CD4-positive, alpha-beta T cell treated with Interleukin-12 subunit alpha and Interleukin-12 subunit beta, for 1 hour (primary cell): ENCODE results near the gene PTOV1.

Experiments used
- DNase-seq: peaks from one replicate; pipeline ENCODE4 v3.0.0-alpha.2; 2020

PTOV1 gene

DNA sequence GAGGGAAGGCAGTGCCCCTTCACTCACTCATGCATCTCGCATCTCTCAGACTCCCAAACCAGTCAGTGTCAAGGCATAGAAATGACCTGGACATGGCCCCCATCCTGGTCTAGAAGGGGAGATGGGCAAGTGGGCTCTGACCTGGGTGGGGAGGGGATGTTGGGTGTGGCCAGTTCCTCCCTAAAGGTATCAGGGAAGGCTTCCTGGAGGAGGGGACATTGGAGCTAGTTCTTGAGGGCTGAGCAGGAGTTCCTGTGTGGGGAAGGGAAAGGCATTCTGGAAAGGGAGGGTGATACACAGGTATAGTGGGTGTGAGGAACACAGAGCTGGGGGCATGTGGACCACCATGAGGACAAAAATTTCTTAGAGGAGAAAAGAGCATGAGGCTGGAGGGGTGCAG, 41.8 kb downstream of the PTOV1 start:
- DNase-seq, result no peak

DNA sequence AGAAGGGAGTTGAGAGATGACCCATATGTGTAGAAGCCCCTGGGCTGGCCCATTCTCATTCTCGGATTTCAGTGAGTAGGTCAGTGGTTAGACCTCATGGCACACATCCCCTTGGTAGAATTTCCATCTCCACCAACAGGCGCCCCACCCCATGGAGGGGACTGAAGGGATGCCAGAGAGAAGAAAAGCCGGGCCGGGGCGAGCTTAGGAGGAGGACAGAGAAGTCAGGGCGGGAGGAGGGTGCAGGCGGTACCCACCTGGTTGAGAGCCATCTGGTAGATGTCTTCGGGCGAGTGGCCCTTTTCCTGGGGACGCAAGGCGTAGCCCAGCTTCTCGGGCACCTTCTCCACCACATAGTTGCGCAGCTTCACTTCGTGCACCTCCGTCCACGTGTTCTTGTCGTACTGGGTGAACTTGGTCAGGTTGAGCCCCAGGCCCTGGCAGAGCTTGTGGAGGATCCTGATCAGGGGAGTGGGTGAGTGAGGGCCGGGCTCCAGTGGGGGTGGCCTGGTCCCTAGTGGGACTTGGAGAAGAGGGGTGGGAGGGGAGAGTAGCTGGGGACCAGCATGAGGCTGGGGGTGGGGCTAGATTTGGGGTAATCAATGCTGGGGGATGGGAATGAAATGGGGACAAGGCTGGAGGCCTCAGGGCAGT, 43.2 kb downstream of the PTOV1 start:
- no peak for DNase-seq

DNA sequence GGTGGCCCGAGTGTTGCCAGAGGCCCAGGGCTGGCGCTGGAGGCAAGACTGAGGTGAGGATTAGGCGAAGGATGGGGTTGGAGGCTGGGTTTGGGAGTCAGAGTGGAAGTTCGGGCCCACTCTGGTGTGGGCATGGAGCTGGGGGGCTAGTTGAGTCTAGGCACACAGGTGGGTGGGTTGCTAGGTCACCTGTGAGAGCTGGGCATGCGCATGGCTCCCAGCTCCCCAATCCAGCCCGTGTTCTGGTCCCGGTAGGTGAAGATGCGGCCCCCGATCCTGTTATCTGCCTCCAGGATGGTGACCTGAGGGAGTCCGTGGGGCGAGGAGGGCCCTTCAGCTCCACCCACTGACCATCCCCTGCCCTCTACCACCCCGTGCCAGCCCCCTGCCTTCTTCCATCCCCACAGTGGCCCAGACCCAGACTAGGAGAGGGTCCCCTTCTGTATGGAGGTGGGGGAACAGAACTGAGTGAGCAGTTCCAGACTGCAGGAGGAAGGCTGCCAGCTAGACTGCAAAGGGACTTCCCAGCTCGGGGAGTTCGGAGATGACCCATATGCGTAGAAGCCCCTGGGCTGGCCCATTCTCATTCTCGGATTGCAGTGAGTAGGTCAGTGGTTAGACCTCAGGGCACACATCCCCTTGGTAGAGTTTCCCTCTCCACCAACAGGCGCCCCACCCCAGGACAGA, 44.1 kb downstream of the PTOV1 start:
- peak; percentile 63 for DNase-seq

DNA sequence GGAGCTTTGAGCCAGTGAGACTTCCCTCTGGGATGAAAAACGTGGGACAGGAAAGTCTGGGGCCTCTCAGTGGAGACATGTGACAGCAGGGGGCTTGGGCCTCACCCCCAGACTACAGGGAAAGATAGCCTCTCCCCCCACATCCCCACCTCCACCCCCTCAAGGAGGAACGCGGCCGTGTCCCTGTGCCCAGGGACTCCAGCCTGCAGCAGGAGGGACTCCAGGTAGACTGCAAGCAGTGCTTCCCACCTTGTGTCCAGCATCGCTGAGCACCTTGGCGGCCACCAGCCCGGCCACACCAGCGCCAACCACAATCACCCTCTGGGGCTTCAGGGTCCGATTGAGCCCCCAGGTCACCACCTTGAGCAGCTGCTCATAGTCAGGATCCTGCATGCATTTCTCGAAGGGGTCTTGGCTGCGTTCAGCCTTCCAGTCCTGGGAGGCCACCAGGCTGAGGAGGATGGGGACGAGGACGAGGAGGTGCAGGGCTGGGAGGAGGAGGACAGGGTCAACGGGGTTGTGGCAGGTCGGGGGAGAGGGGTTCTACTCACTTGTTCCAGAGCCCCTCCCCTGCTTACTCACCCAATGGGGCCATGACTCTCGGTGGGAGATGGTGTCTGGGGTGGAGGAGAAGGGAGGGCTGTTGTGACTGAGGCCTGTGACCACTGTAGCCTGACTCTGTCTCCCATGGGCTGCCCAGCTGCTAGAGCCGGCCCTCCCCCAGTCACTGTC, 44.8 kb downstream of the PTOV1 start:
- DNase-seq, result no peak

DNA sequence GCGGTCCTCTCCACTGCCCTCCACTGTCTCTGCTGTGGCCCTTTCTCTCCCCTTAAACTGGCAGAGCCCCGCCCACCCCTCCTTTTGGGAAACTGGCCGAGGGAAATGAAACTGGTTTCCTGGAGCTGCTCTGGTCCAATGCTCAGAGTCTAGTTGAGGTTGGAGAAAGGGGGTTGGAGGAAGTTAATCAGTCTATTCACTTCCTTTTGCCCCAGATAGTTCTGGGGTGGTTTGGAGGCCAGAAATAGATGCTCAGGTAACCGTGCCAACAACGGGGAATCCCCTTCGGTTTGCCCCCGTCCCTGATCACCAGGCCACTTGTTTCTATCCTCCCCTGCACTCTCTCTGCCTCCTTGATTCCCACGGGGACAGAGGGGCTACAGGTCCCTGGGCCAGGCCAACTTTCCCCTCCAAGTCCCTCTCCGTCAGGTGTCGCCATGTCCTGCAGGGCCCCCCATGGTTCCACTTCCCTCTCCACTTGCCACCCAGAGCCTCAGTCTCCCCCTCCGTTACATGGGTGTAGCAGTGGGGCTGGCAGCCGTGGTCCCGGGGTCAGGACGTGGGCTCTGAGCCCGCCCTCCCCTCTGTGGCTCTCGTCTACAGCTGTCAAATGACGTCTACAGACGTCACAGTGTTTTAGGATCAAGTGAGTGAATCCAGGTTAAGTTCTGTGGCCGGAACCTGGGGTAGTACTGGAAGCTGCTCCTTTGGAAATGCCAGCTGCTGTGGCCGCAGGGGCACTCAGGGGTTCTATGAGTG, 46.1 kb downstream of the PTOV1 start, which contains the start of gene IL4I1:
TSS of gene IL4I1 (minus strand) at position 25 of the 759 bp plus-strand sequence. CDS start 727 bp downstream, outside the sequence.
- peak; percentile 89 for DNase-seq

DNA sequence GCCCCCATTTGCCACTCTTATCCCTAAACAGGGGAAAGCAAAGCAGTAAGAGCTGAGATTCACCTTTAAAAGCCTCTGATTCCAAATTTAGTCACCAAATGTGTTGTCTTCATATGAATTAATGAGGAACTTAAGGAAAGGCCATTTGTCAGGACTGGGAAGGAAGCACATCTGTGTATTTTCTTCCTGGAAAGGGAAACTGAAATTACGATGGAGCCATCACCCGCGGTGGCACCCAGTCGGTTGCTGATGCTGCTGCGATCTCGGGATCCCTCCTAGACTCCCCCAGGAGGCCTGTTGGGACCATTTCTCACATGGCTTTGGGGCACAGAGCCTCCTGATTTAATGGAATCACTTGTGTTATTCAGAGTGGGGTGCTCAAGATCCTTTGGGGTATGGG, 53.2 kb downstream of the PTOV1 start:
- no peak for DNase-seq

DNA sequence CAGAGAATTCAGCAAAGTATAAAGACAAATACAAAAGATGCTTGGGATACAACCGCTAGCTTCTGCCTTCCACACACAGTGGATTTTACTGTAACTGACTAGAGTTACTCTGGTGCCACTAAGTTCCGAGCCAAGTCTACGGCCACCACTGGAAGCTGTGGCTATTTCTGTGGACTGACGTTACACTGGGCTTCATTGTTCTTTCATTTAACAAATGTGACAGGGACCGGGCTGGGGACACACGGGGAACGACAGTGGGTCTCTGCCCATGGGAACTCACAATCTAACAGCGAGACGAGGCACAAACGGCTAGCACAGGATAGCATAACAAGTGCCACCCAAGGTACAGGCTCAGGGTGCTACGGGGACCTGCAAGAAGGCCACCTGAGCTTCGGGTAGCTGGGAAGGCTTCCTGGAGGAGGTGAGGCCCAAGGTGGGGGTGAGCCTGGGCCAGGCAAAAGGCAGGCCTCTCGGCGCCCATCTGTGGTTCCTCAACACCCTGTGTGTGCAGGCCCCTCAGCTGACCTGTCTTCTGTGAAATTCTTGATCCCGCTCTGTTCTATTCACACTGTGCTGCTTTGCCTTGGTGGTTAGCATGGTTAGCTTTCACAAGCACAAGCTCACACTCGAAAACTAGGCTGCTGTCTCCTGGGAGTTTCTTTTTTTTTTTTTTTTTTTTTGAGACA, 56.1 kb downstream of the PTOV1 start:
- no peak for DNase-seq

DNA sequence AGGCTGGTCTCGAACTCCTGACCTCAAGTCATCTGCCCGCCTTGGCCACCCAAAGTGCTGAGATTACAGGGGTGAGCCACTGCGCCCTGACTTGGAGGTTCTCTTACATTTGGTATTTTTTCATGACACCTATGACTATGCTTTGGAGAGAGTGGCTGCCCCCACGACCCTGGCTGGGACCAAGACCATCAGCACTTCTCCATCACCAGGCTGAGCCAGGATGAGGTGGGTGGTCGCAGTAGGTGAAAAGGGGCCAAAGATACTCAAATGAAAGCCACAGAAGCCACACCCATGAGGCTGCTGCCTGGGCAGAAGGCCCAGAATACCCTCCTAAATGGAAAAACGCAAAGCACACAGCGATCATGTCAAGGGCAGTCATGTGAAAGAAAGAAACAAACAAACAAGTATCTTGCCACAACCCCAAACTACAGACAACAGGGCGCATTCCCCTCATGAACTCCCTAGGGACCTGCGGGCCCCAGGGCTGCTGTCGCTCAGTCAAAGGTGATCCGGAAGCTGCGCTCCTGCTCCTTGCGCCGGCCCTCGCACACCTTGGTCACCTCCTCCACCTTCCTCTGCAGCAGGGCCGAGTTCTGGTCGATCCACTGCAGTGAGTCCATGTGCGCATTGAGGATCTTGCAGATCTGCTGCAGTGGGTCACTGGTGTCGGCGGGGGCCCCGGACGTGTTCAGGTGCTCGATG, 56.9 kb downstream of the PTOV1 start:
- DNase-seq, result no peak

DNA sequence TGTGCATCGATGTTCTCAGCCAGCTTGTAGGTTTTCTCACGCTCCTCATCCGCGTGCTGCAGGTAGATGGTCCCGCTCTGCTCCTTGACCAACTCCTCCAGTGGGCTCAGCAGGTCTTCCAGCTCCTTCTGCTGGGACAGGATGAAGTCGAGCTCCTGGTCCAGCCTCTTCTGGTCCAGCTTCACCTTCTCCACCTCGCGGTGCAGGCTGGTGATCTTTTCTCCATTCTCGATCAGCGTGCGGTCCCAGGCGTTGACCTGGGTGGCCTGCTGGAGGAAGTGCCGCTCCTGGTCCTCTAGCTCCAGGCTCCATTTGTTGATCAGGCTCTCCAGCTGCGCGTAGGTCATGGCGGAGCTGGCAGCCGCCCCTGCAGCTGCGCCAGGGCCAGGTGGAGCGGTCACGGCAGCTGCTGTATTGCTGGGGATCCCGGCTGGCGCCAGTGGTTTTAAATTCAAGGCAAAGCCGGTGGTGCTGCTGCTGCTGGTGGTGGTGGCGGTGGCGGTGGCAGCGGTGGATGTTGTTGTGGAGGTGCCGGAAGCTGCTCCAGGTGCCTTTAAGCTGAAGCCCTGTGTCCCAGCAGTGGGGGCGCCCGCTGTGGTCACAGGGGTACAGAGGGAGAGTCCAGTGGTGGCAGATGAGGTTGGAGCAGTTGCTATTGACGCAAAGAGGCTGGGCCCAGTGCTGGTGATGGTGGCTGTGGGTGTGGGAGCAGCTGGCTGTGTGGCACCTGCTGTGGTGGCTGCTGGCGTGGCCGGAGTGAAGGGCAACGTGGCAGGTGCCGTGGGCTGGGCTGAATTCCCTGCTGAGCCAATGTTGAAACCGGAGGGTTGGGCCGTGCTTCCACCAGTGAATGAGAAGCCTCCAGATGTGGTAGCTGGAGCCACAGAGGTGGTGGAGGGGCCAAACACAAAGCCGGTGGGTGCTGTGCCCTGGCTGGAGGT, 57.8 kb downstream of the PTOV1 start:
- no peak for DNase-seq

DNA sequence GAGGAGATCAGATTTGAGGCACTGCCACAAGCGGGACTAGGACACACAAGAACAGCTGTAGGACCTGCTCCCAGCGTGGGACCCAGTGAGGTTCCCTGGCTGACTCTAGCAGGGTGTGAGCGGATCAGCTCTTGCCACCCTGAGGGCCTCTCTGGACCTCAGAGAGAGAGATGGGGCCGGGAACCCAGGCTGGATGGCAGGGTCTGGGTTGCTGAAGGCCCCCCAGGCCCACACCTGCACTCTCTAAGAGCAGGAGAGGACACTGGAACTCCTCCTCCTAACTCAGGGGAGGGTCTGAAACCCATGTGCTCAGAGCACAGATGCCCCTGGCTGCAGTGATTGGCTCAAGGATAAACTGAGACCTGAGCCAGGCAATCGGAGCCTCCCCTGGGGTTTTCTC, 59.2 kb downstream of the PTOV1 start:
- no peak for DNase-seq
